ENCODE data around the gene CDIP1. TPM values are rescaled to one million over a fixed set of nuclear protein-coding genes. Genes with fewer than 3 reads are reported as not detected.

CDIP1 gene
- total RNA-seq, 1 experiment from 2014 or later, result 6.2 TPM

DNA sequence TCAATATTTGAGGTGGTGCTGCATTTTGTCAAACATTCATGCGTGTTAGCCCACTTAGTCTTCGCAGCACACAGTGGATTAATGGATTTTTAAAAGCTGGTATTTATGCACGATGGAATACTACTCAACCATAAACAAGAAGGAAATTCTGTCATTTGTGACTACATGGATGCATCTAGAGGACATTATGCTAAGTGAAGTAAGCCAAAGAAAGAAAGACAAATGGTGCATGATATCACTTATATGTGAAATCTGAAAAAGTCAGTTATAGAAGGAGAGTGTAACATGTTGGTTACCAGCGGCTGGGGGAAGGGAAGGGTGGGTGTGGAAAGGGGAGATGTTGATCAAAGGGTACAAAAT, 39.4 kb downstream of the CDIP1 start:
- peaks cover 75% of the 10 kb centered on the region for H3K4me1 Mint-ChIP-seq (ENCODE audit: low read depth, unreplicated experiment)
- no peak for TF ChIP-seq CTCF (IDR thresholded peaks at IDR 0.05; ENCODE audit: unreplicated experiment)
- DNase-seq, result no peak
- H3K27ac Mint-ChIP-seq (ENCODE audit: unreplicated experiment), result peak overlapping the region; percentile 28
- H3K4me3 Mint-ChIP-seq (ENCODE audit: low read depth, unreplicated experiment), result no peak overlapping the region
- H3K9me3 Mint-ChIP-seq (ENCODE audit: low read depth, unreplicated experiment), result no peaks in the 10 kb centered on the region
- no TSS peak for BruUV-seq (replicated peaks)
- intact Hi-C loops (cut with micrococcal nuclease; ENCODE audit: unreplicated experiment), result no loop called here
- H3K27me3 Mint-ChIP-seq (ENCODE audit: unreplicated experiment), result no peaks in the 10 kb centered on the region
- CTCF ChIA-PET, result interaction anchor here (0.7 to 1.2 kb wide), 2 partner anchors 10 to 18 kb away, joined by 3 read pairs; no protein-coding TSS in a partner anchor
- H3K36me3 Mint-ChIP-seq (ENCODE audit: insufficient read depth, unreplicated experiment), result peaks cover 24% of the 10 kb centered on the region

- CTCF ChIA-PET, result interaction anchor here (0.7 to 1.2 kb wide), 2 partner anchors 9 to 18 kb away, joined by 3 read pairs; no protein-coding TSS in a partner anchor
- DNase-seq, result no peak
- BruUV-seq (replicated peaks), result no TSS peak
- intact Hi-C loops (cut with micrococcal nuclease; ENCODE audit: unreplicated experiment), result no loop called here
- H3K4me1 Mint-ChIP-seq (ENCODE audit: low read depth, unreplicated experiment), result peaks cover 75% of the 10 kb centered on the region
- H3K27ac Mint-ChIP-seq (ENCODE audit: unreplicated experiment), result peak overlapping the region; percentile 28
- H3K4me3 Mint-ChIP-seq (ENCODE audit: low read depth, unreplicated experiment), result no peak overlapping the region
- H3K9me3 Mint-ChIP-seq (ENCODE audit: low read depth, unreplicated experiment), result no peaks in the 10 kb centered on the region
- H3K36me3 Mint-ChIP-seq (ENCODE audit: insufficient read depth, unreplicated experiment), result peaks cover 25% of the 10 kb centered on the region
- TF ChIP-seq CTCF (IDR thresholded peaks at IDR 0.05; ENCODE audit: unreplicated experiment), result no peak
- H3K27me3 Mint-ChIP-seq (ENCODE audit: unreplicated experiment), result no peaks in the 10 kb centered on the region
Measured at GRCh38 chr16:4498546-4499195, 39.9 kb downstream of the CDIP1 start.

GRCh38 chr16:4496305-4496704, 42.3 kb downstream of the CDIP1 start:
- H3K4me1 Mint-ChIP-seq (ENCODE audit: low read depth, unreplicated experiment), result peaks cover 77% of the 10 kb centered on the region

DNA sequence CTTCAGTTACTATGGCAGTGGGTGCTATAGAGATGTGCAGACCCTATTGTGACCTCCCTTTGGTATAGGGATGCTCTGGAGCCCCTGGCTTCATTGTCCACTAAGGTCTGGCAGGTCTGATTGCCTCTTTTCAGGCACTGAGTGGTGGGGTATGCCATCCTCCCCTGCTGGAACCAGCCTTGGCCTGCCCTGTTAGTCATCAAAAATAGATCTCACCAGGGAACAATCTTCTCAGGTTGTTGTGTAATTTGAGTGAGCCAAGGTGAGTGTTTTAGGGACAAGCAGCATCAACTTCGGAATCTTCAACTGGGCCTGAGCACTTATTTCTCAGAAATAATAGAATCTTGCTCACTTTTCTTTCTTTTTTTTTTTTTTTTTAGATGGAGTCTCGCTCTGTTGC, 42.8 kb downstream of the CDIP1 start:
- Mint-ChIP-seq H3K27ac (ENCODE audit: unreplicated experiment) (peak overlapping the region; percentile 58), H3K9me3 (ENCODE audit: low read depth, unreplicated experiment) (no peaks in the 10 kb centered on the region), H3K4me1 (ENCODE audit: low read depth, unreplicated experiment) (peaks cover 76% of the 10 kb centered on the region), H3K4me3 (ENCODE audit: low read depth, unreplicated experiment) (peak overlapping the region; percentile 26), H3K27me3 (ENCODE audit: unreplicated experiment) (no peaks in the 10 kb centered on the region), H3K36me3 (ENCODE audit: insufficient read depth, unreplicated experiment) (peaks cover 15% of the 10 kb centered on the region)
- intact Hi-C loops (cut with micrococcal nuclease; ENCODE audit: unreplicated experiment), result no loop called here
- DNase-seq, result no peak
- CTCF ChIA-PET, result interaction anchor here (0.6 kb wide), 1 partner anchor 227 kb away, joined by 3 read pairs; no protein-coding TSS in a partner anchor
- TF ChIP-seq CTCF (IDR thresholded peaks at IDR 0.05; ENCODE audit: unreplicated experiment), result no peak
- no TSS peak for BruUV-seq (replicated peaks)

More at GRCh38 chr16:4496305-4496704, 42.3 kb downstream of the CDIP1 start:
- H3K27me3 Mint-ChIP-seq (ENCODE audit: unreplicated experiment), result no peaks in the 10 kb centered on the region
- DNase-seq, result peak; percentile 28
- no TSS peak for BruUV-seq (replicated peaks)
- CTCF ChIA-PET, result interaction anchor here (0.6 to 1.4 kb wide), 2 partner anchors 10 to 228 kb away, joined by 3 read pairs; no protein-coding TSS in a partner anchor
- H3K9me3 Mint-ChIP-seq (ENCODE audit: low read depth, unreplicated experiment), result no peaks in the 10 kb centered on the region
- no peak for TF ChIP-seq CTCF (IDR thresholded peaks at IDR 0.05; ENCODE audit: unreplicated experiment)
- peak overlapping the region; percentile 26 for H3K4me3 Mint-ChIP-seq (ENCODE audit: low read depth, unreplicated experiment)
- H3K27ac Mint-ChIP-seq (ENCODE audit: unreplicated experiment), result peak overlapping the region; percentile 58
- intact Hi-C loops (cut with micrococcal nuclease; ENCODE audit: unreplicated experiment), result no loop called here
- peaks cover 13% of the 10 kb centered on the region for H3K36me3 Mint-ChIP-seq (ENCODE audit: insufficient read depth, unreplicated experiment)

All from Calu3 (cell line).